NCI-H2081 (cell line): Measurements from ENCODE around the gene MYO7B.

Experiments used
- DNase-seq, 2 experiments: peaks; one replicate each; lab custom pipeline; 2025; lab: John Stamatoyannopoulos, UW

MYO7B gene

GRCh38 chr2:127609031-127609751 is 73.7 kb downstream of the MYO7B start:
- no peak for DNase-seq

DNA sequence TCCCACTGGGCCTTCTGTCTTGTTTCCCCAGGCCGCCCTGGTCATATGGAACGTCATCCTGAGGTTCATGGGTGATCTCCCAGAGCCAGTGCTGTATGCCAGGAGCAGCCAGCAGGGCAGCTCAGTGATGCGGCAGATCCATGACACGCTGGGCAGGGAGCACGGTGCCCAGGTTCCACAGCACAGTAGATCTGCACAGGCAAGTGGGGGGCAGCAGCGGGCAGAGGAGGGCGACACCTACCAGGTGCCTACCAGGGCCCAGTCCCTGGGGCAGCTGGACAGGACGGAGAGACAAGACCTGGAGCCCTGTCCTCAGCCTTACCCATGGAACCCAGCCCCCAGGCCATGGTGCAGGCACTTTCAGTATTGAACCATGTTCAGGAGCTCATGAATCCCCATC is 74.3 kb downstream of the MYO7B start:
- no peak for DNase-seq

GRCh38 chr2:127610561-127610960 is 75.1 kb downstream of the MYO7B start:
- DNase-seq, result no peak

DNA sequence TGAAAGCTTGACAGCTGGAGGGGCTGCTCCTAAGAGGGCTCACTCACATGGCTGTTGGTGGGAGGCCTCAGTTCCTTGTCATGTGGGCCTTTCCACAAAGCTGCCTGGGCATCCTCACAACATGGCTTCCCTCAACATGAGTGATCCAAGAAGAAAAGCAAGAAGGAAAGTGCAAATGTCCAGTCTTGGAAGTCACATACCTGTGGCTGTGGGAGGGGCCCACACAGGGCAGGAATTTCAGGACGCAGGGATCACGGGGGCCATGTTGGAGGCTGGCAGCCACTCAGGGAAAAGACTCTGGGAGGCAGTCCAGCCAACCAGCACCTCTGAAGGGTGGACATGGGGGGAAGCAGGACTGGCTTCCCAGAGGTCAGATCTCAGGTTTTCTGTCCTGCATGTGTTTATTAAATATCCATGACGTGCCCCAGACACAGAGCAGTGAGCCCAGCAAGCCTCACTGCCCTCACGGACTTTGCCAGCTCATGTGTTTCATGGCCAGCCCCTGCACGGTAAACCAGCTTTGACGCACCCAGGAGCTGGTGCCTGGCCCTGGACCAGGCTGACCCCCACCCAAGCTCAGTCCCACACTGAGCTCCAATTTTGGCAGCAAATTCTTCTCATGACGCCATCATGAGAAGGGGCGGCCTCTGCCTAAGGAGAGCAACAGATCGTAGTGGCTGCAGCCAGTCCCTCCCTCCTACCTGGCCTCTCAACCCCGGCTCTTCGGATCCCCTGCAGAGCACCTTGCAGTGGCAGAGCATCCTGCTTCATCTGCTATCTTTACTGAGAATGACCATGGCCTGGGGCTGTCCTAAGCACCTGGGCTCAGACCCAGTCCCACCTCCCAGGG is 75.8 kb downstream of the MYO7B start:
- DNase-seq, result no peak

DNA sequence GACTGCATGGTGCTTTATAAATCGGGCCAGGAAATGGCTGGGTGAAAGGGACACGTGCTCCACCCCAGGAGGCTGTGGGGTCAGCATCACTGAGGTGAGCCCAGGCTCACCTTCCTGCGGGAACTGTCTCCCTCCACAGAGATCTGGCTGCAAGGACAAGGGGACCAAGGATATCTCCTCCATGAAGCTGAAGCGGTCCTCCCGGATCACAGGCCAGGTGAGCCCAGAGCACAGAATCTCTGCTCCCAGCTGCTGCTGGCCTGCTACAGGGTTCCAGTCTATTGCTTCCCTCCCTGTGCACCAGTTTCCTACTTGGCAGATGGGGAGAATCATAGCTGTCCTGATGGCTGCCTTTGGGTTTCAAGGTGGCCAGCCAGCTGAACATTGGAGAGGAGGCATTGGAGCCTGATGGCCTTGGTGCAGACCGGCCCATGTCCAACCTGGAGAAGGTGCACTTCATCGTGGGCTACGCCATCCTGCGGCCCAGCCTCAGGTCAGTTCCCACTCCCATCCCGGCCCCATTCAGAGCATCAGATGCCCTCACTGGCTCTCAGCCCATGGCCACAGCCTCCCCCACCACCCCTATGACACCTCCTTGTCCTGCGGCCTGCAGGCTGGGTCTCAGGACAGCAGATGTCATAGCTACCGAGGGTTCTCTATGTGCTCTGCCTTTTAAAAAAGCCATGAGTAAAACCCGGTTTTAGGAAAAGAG is 76.8 kb downstream of the MYO7B start:
- no peak for DNase-seq

DNA sequence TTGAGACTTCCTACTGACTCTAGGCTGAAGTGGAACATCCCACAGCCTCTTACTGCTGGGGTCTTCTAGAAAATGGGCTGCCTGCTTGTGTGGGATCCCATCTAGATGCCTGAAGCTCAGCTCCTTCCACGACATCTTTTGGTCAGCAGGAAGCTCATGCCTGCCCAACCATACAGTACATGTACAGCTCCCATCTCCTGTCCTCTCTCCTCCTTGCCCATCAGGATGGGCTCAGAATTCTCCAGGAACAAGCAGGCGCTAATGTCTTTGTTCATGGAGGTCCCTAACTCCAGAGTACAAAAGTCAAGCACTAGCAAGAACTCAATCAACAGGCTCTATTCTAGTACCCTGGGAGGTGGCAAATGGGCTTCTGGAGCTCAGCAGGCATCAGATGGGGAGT is 78.8 kb downstream of the MYO7B start:
- no peak for DNase-seq

- DNase-seq, result no peak
These were observed 79.2 kb downstream of the MYO7B start for GRCh38 chr2:127614731-127615130.

- DNase-seq, result no peak
These were observed 80.2 kb downstream of the MYO7B start for GRCh38 chr2:127615511-127616166.

DNA sequence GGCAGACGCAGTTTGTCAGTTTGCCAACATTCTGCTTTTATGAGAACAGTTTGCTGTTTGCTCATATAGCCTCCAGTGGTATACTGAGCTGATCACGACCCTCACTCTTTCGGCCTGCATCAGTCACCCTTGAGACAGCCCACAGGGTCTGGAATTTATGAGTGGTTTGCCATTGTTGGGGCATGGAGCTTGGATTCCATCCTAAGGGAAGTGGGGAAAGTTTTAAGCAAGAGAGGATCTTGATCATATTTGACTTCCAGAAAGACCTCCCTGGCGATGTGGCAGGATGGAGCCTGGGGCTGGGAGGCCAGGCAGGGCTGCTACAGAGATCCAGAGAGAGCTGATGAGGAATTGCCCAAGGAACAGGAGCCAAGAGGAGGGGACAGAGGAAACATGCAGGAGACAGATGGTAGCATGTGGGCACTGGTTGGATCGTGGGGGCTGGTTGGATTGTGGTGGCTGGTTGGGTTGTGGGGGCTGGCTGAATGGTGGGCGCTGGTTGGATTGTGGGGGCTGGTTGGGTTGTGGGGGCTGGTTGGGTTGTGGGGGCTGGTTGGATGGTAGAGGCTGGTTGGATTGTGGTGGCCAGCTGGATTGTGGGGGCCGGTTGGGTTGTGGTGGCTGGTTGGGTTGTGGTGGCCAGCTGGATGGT is 83.2 kb downstream of the MYO7B start:
- DNase-seq, result no peak

GRCh38 chr2:127619203-127619590 is 83.7 kb downstream of the MYO7B start:
- no peak for DNase-seq

DNA sequence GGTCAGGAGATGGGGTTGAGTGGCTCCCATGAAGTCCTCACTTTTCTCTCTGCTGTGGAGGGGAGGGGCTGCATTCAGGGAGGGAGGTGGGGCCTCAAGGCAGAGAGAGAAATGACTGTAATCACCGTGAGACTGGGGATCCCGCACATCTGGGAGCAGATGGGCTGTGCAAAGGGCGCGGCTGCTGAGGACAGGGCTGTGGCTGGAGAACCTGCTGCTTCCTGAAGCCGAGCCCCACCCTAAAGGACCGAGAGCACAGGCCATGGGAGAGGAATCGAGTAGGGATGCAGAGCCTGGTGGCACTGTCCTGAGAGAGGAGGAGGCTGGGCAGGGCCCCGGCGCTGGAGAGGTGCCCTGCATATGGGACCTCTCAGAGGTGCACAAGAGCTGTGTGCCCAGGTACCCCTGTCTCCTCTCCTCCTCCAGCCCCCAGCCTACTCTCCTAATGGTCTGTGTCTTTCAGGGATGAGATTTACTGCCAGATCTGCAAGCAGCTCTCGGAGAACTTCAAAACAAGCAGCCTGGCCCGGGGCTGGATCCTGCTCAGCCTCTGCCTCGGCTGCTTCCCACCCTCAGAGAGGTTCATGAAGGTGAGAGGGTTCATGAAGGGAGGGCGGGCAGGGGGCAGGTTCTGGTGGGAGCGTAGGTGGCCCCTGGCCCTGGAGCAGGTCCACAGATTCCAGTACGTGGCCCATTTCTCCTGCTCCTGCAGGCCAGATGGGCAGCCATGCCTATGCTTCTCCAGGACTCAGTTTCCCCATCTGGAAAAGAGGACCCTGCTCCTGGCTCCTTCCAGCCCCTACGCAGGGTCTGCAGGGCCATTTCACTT is 84.6 kb downstream of the MYO7B start:
- DNase-seq, result no peak

GRCh38 chr2:127620866-127621265 is 85.4 kb downstream of the MYO7B start:
- no peak for DNase-seq

DNA sequence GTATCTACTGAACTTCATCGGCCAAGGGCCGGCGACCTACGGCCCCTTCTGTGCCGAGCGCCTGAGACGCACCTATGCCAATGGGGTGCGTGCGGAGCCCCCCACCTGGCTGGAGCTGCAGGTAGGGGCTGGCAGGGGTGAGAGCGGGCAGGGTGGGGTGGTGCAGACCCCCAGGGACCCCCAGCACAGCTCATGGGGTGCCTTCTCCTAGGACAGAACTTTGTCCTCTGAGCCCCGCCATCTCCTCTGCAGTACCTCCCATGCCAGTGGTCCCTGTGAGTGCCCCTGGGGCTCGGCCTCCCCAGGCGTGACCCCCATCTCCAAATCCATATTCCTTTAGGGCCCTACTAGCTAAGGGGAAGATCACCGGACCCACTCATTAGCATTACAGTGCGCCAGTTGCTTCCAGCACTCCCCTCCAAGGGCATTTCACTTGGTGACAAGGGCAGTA is 86.5 kb downstream of the MYO7B start:
- no peak for DNase-seq

DNA sequence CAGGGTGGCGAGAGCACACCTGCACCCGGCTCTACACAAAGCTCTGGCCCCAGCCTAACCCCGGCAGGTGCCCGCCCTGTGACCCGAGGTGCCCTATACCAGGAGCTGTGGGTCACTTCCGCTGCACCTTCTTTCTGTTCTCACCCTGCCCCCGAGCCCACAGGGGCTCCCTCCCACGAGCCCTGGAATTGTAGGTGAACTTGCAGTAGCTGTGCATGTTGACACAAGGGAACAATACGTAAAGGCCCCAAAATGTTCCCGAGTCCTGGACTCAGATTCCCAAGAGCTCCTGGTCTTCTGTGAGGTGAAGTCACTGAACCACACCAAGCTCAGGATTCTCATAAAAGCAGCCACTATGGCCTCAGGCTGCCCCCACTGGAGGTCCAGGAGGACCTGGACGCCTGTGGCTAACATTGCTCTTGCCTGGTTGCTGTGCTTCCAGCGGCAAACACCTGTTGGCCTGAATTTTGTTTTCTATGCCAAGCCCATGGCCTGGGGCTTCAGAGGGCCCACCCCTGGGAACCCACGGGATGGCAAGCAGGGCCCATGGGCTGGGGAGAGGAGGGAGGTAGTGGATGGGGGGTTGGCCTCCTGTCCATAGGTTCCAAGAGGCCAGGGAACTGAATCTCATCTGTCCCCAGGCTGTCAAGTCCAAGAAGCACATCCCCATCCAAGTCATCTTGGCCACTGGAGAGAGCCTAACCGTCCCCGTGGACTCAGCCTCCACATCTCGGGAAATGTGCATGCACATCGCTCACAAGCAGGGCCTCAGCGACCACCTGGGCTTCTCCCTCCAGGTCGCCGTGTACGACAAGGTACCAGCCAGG is 87.3 kb downstream of the MYO7B start:
- DNase-seq, result no peak

- DNase-seq, result no peak
These were observed 88.2 kb downstream of the MYO7B start for GRCh38 chr2:127623388-127624319.

DNA sequence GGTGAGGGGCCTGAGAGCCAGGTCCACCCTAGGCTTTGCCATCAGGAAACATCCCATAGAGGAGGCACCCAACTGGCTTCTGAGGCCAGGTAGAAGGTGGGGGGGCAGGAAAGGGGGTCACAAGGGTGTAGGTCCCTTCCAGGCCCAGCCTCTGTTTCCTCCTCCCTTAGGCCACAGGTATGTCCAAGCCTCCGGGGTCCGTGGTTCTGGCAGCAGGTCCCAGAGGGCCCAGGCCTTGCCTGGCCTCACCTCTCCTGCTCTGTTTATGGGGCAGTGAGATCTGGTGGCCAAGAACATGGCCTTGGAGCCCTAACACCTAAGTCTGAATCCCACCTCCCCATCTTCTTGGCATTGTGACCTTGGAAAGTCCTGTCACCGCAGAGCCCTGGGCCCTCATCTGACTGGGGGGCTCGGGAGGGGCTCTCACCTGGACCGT is 88.9 kb downstream of the MYO7B start:
- DNase-seq, result no peak

DNA sequence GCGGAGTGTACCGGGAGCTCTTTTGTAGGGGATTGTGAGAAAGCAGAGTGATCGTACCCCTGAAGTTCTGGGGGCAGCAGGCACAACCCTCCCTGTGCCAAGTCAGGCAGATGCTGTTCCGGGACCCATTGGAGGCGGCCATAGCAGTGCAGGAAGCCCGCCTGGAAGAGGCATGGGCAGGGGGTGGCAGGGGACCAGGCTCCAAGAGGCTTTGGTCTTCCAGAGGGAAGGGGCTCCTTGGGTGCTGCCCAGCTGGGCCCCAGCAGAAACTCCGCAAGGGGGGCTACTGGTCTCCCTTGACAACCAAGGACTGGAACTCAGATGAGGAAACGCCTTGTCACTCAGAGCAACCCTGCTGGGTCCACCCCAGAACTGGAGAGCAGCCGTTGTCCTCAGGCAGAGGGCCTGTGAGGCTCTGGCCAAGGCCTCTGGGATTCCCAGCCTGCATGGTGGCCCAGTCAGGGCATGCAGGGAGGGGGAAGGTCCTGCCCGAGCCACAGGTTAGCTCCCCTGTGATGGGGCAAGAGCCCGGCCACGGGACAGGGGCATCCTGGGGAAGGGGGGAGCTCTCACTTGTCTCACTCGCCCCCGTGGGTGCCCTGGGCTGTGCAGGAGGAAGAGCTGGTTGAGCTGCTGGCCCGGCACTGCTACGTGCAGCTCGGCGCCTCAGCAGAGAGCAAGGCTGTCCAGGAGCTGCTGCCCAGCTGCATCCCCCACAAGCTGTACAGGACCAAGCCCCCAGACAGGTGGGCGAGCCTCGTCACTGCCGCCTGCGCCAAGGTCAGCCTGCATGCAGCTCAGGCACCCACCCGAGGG is 89.5 kb downstream of the MYO7B start:
- no peak for DNase-seq

GRCh38 chr2:127625572-127625951 is 90.1 kb downstream of the MYO7B start:
- DNase-seq, result no peak
